ENCODE measurements around the gene NAA35. TPM values are rescaled to one million over a fixed set of nuclear protein-coding genes. Genes with fewer than 3 reads are reported as not detected.
A peak's percentile ranks its signal among the peaks of the same experiment; 100 is the strongest.

NAA35 gene
- total RNA-seq, 4 donors from 2014 or later: 16.4 to 20.8 (median 18.1) TPM

- Histone ChIP-seq H3K9me3 (no peaks in the 10 kb centered on the region), H3K27me3 (no peaks in the 10 kb centered on the region), H3K27ac (replicated peaks in 1 of 4) (no peak overlapping the region), H3K36me3 (peaks cover 0 to 17% (median 5%) of the 10 kb centered on the region in 4 donors), H3K4me3 (no peak overlapping the region), H3K4me1 (peaks cover 0 to 6% (median 6%) of the 10 kb centered on the region in 4 donors)
- intact Hi-C loops (cut with DNase I): no loop called here
- TF ChIP-seq POLR2A (IDR thresholded peaks at IDR 0.05; ENCODE audit: low read depth) (no peak), EP300 (IDR thresholded peaks at IDR 0.05) (no peak)
- WGBS: 95% methylated on average over 9 of the region's 9 CpGs
- no peak for DNase-seq (ENCODE audit: extremely low spot score)
Measured at GRCh38 chr9:86036555-86036954, 95.6 kb downstream of the NAA35 start.

- no peak overlapping the region for H3K4me3 ChIP-seq
- peaks cover 0 to 4% (median 0%) of the 10 kb centered on the region in 4 donors for H3K36me3 ChIP-seq
- WGBS: 90% methylated on average over 11 of the region's 12 CpGs
- H3K27ac ChIP-seq (replicated peaks in 1 of 4): no peak overlapping the region
- peak; percentile 81 for DNase-seq (ENCODE audit: extremely low spot score)
- TF ChIP-seq POLR2AphosphoS5 (IDR thresholded peaks at IDR 0.05) (no peak), EP300 (IDR thresholded peaks at IDR 0.05) (no peak), POLR2A (IDR thresholded peaks at IDR 0.05; ENCODE audit: low read depth) (no peak), CTCF (IDR thresholded peaks at IDR 0.05) (no peak)
- peaks cover 0 to 13% (median 8%) of the 10 kb centered on the region in 4 donors for H3K4me1 ChIP-seq
- intact Hi-C loops (cut with DNase I): no loop called here
- H3K27me3 ChIP-seq: no peaks in the 10 kb centered on the region
- H3K9me3 ChIP-seq: no peaks in the 10 kb centered on the region
Measured at GRCh38 chr9:86039991-86040860, 99.3 kb downstream of the NAA35 start.

GRCh38 chr9:86040861-86041155 is 99.9 kb downstream of the NAA35 start:
- Histone ChIP-seq H3K9me3 (no peaks in the 10 kb centered on the region), H3K4me1 (peaks cover 0 to 13% (median 8%) of the 10 kb centered on the region in 4 donors), H3K4me3 (no peak overlapping the region), H3K27me3 (no peaks in the 10 kb centered on the region), H3K27ac (replicated peaks in 1 of 4) (no peak overlapping the region), H3K36me3 (peaks cover 0 to 2% (median 0%) of the 10 kb centered on the region in 4 donors)
- intact Hi-C loops (cut with DNase I): no loop called here
- WGBS: 68% methylated on average over 3 of the region's 3 CpGs
- no peak for DNase-seq (ENCODE audit: extremely low spot score)
- no peak for TF ChIP-seq EP300 (IDR thresholded peaks at IDR 0.05)
- TF ChIP-seq POLR2A (IDR thresholded peaks at IDR 0.05; ENCODE audit: low read depth): no peak
- TF ChIP-seq POLR2AphosphoS5 (IDR thresholded peaks at IDR 0.05): no peak
- TF ChIP-seq CTCF (IDR thresholded peaks at IDR 0.05): no peak

- WGBS: 29% methylated on average over 8 of the region's 8 CpGs
- no peak for DNase-seq (ENCODE audit: extremely low spot score)
- no peak overlapping the region for H3K27ac ChIP-seq (replicated peaks in 1 of 4)
- no peaks in the 10 kb centered on the region for H3K36me3 ChIP-seq
- peak overlapping the region in 2 of 4 donors; percentile 21 to 23 for H3K4me3 ChIP-seq
- intact Hi-C loops (cut with DNase I): no loop called here
- TF ChIP-seq POLR2AphosphoS5 (IDR thresholded peaks at IDR 0.05): no peak
- no peaks in the 10 kb centered on the region for H3K9me3 ChIP-seq
- peaks cover 0 to 13% (median 8%) of the 10 kb centered on the region in 4 donors for H3K4me1 ChIP-seq
- H3K27me3 ChIP-seq: no peaks in the 10 kb centered on the region
Measured at GRCh38 chr9:86041311-86041741, 100.4 kb downstream of the NAA35 start.

- intact Hi-C loops (cut with DNase I): no loop called here
- 78% methylated on average over 5 of the region's 5 CpGs for WGBS
- H3K4me1 ChIP-seq: peaks cover 0 to 13% (median 8%) of the 10 kb centered on the region in 4 donors
- H3K4me3 ChIP-seq: no peak overlapping the region
- no peak overlapping the region for H3K27ac ChIP-seq (replicated peaks in 1 of 4)
- no peaks in the 10 kb centered on the region for H3K9me3 ChIP-seq
- no peak for DNase-seq (ENCODE audit: extremely low spot score)
- no peaks in the 10 kb centered on the region for H3K36me3 ChIP-seq
- TF ChIP-seq EP300 (IDR thresholded peaks at IDR 0.05) (no peak), POLR2AphosphoS5 (IDR thresholded peaks at IDR 0.05) (no peak), POLR2A (IDR thresholded peaks at IDR 0.05; ENCODE audit: low read depth) (no peak), CTCF (IDR thresholded peaks at IDR 0.05) (no peak)
- H3K27me3 ChIP-seq: no peaks in the 10 kb centered on the region
Measured at GRCh38 chr9:86042199-86042978, 101.4 kb downstream of the NAA35 start.
